ENCODE data around the gene HAP1.
A peak's percentile ranks its signal among the peaks of the same experiment; 100 is the strongest.

DNA sequence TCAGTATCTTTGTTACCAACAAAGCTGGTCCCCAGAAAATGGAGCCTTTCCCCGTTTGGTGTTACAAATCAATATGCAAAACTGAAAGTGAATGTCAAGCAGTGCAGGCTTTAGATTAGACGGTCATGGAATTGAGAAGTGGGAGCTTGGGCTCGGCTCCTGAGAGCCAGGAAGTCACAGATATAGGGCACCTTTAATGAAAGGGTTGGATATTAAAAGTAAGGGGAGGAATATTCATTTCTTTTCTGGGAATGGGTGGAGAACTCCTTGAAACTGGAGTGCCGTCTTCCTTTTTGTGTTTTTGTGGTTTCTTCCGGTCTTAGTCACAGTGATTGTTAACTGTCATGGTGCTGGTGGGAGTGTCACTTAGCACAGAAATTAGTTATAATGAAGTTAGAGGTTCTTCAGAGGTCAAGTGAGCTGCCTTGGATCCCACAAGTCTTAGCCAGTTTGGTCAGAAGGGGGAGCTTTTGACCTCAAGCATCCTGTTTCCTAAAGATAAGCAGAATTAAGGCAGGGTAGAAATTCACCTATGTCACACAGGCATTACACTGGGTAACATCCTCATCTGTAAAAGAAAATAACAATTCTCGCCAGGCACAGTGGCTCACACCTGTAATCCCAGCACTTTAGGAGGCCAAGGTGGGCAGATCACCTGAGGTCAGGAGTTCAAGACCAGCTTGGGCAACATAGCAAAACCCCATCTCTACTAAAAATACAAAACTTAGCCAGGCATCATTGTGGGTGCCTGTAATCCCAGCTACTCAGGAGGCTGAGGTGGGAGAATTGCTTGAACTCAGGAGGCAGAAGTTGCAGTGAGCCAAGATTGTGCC lies 55.3 kb downstream of the HAP1 start:
- TF ChIP-seq POLR2A (IDR thresholded peaks at IDR 0.05; ENCODE audit: low read length) (peak; percentile 44), GATA1 (IDR thresholded peaks at IDR 0.05; ENCODE audit: low read depth, low read length) (no peak)
